GM21526 (cell line): Measurements from ENCODE around the gene XPR1.

Source experiments
- ATAC-seq: cut with Tn5 transposase; IDR thresholded peaks from one replicate; pipeline ENCODE4 v1.9.1; 2021; ENCODE audit warnings: moderate library complexity; ENCODE audit not compliant: unreplicated experiment, low FRiP score

XPR1 gene

GRCh38 chr1:180631766-180632325 lies at the start of gene XPR1:
TSS of gene XPR1 (plus strand) at chr1:180632022. CDS start at chr1:180632202, 180 bp downstream.
- ATAC-seq, result peak; percentile 98

GRCh38 chr1:180584869-180585268 lies 47.0 kb upstream of the XPR1 start:
- ATAC-seq, result no peak

- ATAC-seq, result no peak
Observed at GRCh38 chr1:180585994-180586359, 45.8 kb upstream of the XPR1 start.

- ATAC-seq, result no peak
Observed at GRCh38 chr1:180586671-180587155, 45.1 kb upstream of the XPR1 start.

GRCh38 chr1:180588121-180588520 lies 43.7 kb upstream of the XPR1 start:
- ATAC-seq, result no peak

- no peak for ATAC-seq
Observed at GRCh38 chr1:180590889-180591288, 40.9 kb upstream of the XPR1 start.

- no peak for ATAC-seq
Observed at GRCh38 chr1:180593382-180593781, 38.4 kb upstream of the XPR1 start.

- no peak for ATAC-seq
Observed at GRCh38 chr1:180594723-180595122, 37.1 kb upstream of the XPR1 start.

- no peak for ATAC-seq
Observed at GRCh38 chr1:180595966-180596365, 35.9 kb upstream of the XPR1 start.

- ATAC-seq, result no peak
Observed at GRCh38 chr1:180597520-180597919, 34.3 kb upstream of the XPR1 start.

- ATAC-seq, result no peak
Observed at GRCh38 chr1:180598333-180598974, 33.4 kb upstream of the XPR1 start.

- no peak for ATAC-seq
Observed at GRCh38 chr1:180600343-180600742, 31.5 kb upstream of the XPR1 start.

- no peak for ATAC-seq
Observed at GRCh38 chr1:180601512-180601911, 30.3 kb upstream of the XPR1 start.

- ATAC-seq, result no peak
Observed at GRCh38 chr1:180603223-180603849, 28.5 kb upstream of the XPR1 start.

- no peak for ATAC-seq
Observed at GRCh38 chr1:180603850-180604226, 28.0 kb upstream of the XPR1 start.

GRCh38 chr1:180606155-180606554 lies 25.7 kb upstream of the XPR1 start:
- ATAC-seq, result no peak

GRCh38 chr1:180609643-180610555 lies 21.9 kb upstream of the XPR1 start:
- ATAC-seq, result no peak

- ATAC-seq, result no peak
Observed at GRCh38 chr1:180610556-180611015, 21.2 kb upstream of the XPR1 start.

GRCh38 chr1:180611016-180611930 lies 20.5 kb upstream of the XPR1 start:
- no peak for ATAC-seq

GRCh38 chr1:180612632-180613031 lies 19.2 kb upstream of the XPR1 start:
- no peak for ATAC-seq
